PFSK-1 (cell line): ENCODE data around the gene CARHSP1.

Experiments
- POLR2AphosphoS5 ChIP-seq: IDR thresholded peaks from 2 replicates; pipeline ENCODE4 v1.6.1; 2012; ENCODE audit warnings: low read depth, mild to moderate bottlenecking, control low read depth, low read length, moderate library complexity
- REST ChIP-seq, 2 experiments: IDR thresholded peaks; 2 replicates each; pipeline versions ENCODE4 v1.6.1 to v1.8.0; 2011 to 2012; ENCODE audit warnings: low read depth in 2 of 2, low read length in 2 of 2, control low read depth in 1 of 2, inconsistent platforms in 1 of 2, mild to moderate bottlenecking in 1 of 2, moderate library complexity in 1 of 2; ENCODE audit not compliant: insufficient read depth in 1 of 2
- SIN3A ChIP-seq: IDR thresholded peaks from 2 replicates; pipeline ENCODE4 v1.6.1; 2012; ENCODE audit warnings: mild to moderate bottlenecking, low read length, moderate library complexity, borderline replicate concordance; ENCODE audit not compliant: insufficient read depth
- TAF1 ChIP-seq: IDR thresholded peaks from 2 replicates; pipeline ENCODE4 v1.6.1; 2012; ENCODE audit warnings: low read length, control low read depth, borderline replicate concordance; ENCODE audit not compliant: insufficient read depth

- TF ChIP-seq SIN3A: no peak
- no peak for TF ChIP-seq TAF1
- TF ChIP-seq POLR2AphosphoS5: no peak
- no peak for TF ChIP-seq REST (IDR thresholded peaks at IDR 0.05; ENCODE audit: insufficient read depth in 1 of 2, low read depth in 2 of 2, low read length in 2 of 2)
Observed at GRCh38 chr16:8831450-8831849, 37.4 kb downstream of the CARHSP1 start.
